Measurements from ENCODE around the gene MYO5B.

The MYO5B gene

DNA sequence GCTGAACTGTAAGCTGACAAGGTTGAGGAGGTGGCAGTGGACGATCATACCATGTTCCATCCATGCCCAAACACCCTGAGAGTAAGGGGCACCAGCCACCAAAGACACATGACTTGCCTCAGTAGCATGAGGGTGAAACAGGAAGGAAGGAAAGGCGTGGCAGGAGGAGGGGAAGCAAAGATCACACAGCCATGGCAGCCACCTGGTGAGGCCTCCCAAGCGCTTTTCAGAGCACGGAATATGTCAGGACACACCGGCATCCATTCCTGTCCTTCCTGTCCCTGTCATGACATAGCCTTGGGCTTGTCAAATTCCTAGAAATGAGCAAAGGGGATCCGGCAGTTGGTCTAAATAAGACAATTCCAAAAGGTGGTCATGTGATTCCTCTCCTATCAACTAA lies 118.7 kb downstream of the MYO5B start:
- H3K27ac ChIP-seq = no peak overlapping the region
- TF ChIP-seq ZFX (IDR thresholded peaks at IDR 0.05) = no peak
- TF ChIP-seq, protein P1, sequence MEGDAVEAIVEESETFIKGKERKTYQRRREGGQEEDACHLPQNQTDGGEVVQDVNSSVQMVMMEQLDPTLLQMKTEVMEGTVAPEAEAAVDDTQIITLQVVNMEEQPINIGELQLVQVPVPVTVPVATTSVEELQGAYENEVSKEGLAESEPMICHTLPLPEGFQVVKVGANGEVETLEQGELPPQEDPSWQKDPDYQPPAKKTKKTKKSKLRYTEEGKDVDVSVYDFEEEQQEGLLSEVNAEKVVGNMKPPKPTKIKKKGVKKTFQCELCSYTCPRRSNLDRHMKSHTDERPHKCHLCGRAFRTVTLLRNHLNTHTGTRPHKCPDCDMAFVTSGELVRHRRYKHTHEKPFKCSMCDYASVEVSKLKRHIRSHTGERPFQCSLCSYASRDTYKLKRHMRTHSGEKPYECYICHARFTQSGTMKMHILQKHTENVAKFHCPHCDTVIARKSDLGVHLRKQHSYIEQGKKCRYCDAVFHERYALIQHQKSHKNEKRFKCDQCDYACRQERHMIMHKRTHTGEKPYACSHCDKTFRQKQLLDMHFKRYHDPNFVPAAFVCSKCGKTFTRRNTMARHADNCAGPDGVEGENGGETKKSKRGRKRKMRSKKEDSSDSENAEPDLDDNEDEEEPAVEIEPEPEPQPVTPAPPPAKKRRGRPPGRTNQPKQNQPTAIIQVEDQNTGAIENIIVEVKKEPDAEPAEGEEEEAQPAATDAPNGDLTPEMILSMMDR (conservative IDR thresholded peaks at IDR 0.05) = no peak

DNA sequence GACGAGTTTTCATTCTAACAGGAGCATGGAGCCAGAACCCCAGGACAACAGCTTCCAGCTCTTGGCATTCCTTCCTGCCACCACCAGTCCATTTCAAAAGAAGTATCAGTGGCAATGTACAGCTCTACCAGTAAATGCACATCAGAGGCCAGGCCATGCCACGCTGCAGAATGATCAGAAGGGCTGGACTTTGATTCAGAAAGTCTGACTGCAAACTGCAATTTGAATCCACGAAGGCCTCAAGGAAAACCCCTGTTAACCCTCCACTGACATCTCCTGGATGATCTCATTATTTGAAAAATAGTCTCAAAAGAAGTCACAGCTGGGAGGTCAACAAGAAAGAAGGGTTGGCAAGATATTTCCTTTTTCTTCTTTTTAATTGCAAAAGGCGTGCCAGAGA lies 119.2 kb downstream of the MYO5B start:
- TF ChIP-seq, protein P1 (conservative IDR thresholded peaks at IDR 0.05) = no peak
- no peak for TF ChIP-seq ZFX (IDR thresholded peaks at IDR 0.05)
- H3K27ac ChIP-seq = no peak overlapping the region

DNA sequence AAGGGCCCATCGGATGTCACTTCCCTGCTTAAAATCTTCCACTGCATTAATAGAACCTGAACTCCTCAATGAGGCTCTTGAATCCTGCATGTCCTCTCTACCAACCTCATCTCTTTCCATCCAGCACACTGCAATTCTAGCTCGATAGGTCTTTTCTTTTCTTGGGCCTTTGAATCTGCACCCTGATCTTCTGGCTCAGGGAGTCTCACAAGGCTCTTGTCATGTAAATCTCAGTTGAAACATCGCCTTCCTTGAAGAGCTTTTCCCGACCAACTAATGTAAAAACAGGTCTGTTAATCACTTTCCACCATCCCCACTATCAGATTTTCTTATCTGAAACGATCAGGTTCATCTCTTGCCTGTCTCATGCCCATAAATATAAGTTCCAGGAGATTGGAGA lies 120.5 kb downstream of the MYO5B start:
- no peak overlapping the region for H3K27ac ChIP-seq
- no peak for TF ChIP-seq ZFX (IDR thresholded peaks at IDR 0.05)
- TF ChIP-seq, protein P1 (conservative IDR thresholded peaks at IDR 0.05) = no peak

DNA sequence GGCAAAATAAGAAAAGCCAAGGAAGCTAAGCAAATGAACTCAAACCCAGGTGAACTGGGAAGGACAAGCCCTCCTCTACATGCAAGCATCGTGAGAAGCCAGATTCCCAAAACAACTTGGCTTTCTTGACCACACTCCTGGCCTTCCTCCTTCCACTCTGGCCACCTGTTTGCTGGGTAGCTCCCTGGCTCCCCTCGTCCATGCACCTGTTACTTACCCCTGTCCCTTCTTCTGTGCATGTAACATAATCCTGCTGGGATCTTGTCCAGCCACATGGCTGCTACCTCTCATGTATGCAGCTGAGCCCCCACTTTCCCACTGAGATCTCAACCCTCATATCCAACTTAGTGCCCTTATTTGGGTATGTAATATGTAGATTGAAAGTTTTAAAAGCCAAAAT lies 121.6 kb downstream of the MYO5B start:
- TF ChIP-seq ZFX (IDR thresholded peaks at IDR 0.05) = no peak
- TF ChIP-seq, protein P1 (conservative IDR thresholded peaks at IDR 0.05) = no peak
- H3K27ac ChIP-seq = no peak overlapping the region

GRCh38 chr18:50072146-50072545 lies 122.8 kb downstream of the MYO5B start:
- TF ChIP-seq, protein P1 (conservative IDR thresholded peaks at IDR 0.05) = no peak
- TF ChIP-seq ZFX (IDR thresholded peaks at IDR 0.05) = no peak
- no peak overlapping the region for H3K27ac ChIP-seq

- TF ChIP-seq, protein P1 (conservative IDR thresholded peaks at IDR 0.05) = no peak
- TF ChIP-seq ZFX (IDR thresholded peaks at IDR 0.05) = no peak
- H3K27ac ChIP-seq = no peak overlapping the region
Measured at GRCh38 chr18:50071397-50071796, 123.5 kb downstream of the MYO5B start.

DNA sequence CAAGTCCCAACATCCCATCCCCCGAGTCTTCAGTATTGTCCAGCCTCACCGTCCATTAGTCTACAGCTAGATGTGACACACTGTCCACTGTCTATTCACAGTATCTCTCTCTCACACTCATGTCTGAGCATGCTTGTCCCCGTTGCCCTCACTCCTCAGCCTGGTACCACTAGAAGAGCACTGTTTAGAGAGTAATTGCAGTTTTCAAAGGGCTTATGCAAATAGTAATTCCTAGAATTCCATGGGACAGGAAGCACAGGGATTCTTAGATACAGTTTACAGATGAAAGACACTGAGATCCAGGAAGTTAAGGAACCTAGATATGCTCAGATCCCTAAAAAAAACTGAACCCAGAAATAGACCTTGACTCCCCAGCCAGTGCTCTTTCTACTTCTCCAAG lies 125.5 kb downstream of the MYO5B start:
- H3K27ac ChIP-seq = no peak overlapping the region
- TF ChIP-seq ZFX (IDR thresholded peaks at IDR 0.05) = no peak
- TF ChIP-seq, protein P1 (conservative IDR thresholded peaks at IDR 0.05) = no peak
